Measurements from ENCODE around the gene GPR101. TPM values are rescaled to one million over a fixed set of nuclear protein-coding genes. Genes with fewer than 3 reads are reported as not detected.

GPR101 gene
- total RNA-seq, 1 experiment from 2014 or later, result not detected

DNA sequence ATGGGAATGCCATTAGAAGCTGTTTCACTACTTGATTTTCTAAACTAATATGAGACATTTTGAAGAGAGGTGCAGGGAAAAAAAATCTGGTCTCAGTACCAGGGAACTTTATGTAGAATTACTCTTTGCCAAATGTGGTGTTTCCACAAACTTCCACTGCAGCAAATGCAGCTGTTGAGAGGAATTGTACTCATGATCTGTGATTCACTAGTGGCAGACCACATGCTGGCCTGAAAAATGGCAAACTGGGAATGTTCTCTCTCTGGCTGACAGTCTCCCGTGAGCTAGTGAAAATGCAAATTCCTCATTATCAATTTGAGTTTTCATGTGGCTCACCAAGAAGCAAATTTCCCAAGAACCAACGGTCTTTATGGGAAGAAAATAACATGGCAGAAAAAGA, 37.8 kb upstream of the GPR101 start:
- no peaks in the 10 kb centered on the region for H3K9me3 ChIP-seq (ENCODE audit: insufficient read depth, low read depth)
- peaks cover 14% of the 10 kb centered on the region for H3K27me3 ChIP-seq (ENCODE audit: insufficient read depth, low read depth)
- no TSS peak for BruUV-seq (replicated peaks)
- no peak overlapping the region for H3K4me2 ChIP-seq
- TF ChIP-seq EZH2 (IDR thresholded peaks at IDR 0.05; ENCODE audit: low read depth), result no peak
- TF ChIP-seq, protein P1, sequence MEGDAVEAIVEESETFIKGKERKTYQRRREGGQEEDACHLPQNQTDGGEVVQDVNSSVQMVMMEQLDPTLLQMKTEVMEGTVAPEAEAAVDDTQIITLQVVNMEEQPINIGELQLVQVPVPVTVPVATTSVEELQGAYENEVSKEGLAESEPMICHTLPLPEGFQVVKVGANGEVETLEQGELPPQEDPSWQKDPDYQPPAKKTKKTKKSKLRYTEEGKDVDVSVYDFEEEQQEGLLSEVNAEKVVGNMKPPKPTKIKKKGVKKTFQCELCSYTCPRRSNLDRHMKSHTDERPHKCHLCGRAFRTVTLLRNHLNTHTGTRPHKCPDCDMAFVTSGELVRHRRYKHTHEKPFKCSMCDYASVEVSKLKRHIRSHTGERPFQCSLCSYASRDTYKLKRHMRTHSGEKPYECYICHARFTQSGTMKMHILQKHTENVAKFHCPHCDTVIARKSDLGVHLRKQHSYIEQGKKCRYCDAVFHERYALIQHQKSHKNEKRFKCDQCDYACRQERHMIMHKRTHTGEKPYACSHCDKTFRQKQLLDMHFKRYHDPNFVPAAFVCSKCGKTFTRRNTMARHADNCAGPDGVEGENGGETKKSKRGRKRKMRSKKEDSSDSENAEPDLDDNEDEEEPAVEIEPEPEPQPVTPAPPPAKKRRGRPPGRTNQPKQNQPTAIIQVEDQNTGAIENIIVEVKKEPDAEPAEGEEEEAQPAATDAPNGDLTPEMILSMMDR (conservative IDR thresholded peaks at IDR 0.05), result no peak
- H4K20me1 ChIP-seq (ENCODE audit: insufficient read depth), result no peaks in the 10 kb centered on the region
- H3K36me3 ChIP-seq (ENCODE audit: low read depth), result no peaks in the 10 kb centered on the region
- CTCF ChIA-PET, result no interaction called here
- POLR2A ChIA-PET (ENCODE audit: unreplicated experiment), result no interaction called here
- H3K4me1 ChIP-seq (replicated peaks; ENCODE audit: insufficient read depth), result no peaks in the 10 kb centered on the region
- intact Hi-C loops (cut with micrococcal nuclease; ENCODE audit: unreplicated experiment), result no loop called here
- H3K79me2 ChIP-seq (ENCODE audit: low read depth), result no peaks in the 10 kb centered on the region
- no peak overlapping the region for H3K27ac ChIP-seq
- no peaks in the 10 kb centered on the region for H3K9me2 ChIP-seq (ENCODE audit: insufficient read depth)
- no peaks in the 10 kb centered on the region for H3F3A ChIP-seq (ENCODE audit: insufficient read depth, low read depth)
- H3K4me3 ChIP-seq, result no peak overlapping the region
- DNase-seq, result no peak
- H2AFZ ChIP-seq, result no peak overlapping the region

DNA sequence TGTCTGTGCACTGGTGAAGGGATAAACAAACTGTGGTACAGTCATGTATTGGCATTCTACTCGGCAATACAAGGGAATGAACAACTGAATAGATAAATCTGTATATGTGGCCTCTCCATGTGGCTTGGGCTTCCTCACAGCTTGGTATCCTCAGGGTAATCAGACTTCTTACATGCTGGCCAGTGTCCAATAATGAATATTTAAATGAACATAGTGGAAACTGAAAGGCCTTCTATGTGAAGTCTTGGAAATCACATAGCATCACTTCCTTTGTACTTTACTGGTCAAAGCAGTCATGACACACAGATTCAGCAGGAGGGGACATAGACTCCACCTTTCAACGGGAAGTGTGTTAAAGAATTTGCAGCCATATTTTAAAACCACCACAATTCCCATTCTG, 33.4 kb upstream of the GPR101 start:
- no peaks in the 10 kb centered on the region for H3K9me2 ChIP-seq (ENCODE audit: insufficient read depth)
- intact Hi-C loops (cut with micrococcal nuclease; ENCODE audit: unreplicated experiment), result no loop called here
- H3K4me2 ChIP-seq, result no peak overlapping the region
- no peak overlapping the region for H2AFZ ChIP-seq
- DNase-seq, result no peak
- no peak overlapping the region for H3K27ac ChIP-seq
- H3F3A ChIP-seq (ENCODE audit: insufficient read depth, low read depth), result no peaks in the 10 kb centered on the region
- no TSS peak for BruUV-seq (replicated peaks)
- no peak overlapping the region for H3K4me3 ChIP-seq
- H3K36me3 ChIP-seq (ENCODE audit: low read depth), result no peaks in the 10 kb centered on the region
- no peaks in the 10 kb centered on the region for H3K9me3 ChIP-seq (ENCODE audit: insufficient read depth, low read depth)
- ChIA-PET CTCF (no interaction called here), POLR2A (ENCODE audit: unreplicated experiment) (no interaction called here)
- H3K79me2 ChIP-seq (ENCODE audit: low read depth), result no peaks in the 10 kb centered on the region
- H3K27me3 ChIP-seq (ENCODE audit: insufficient read depth, low read depth), result peaks cover 10% of the 10 kb centered on the region
- no peaks in the 10 kb centered on the region for H3K4me1 ChIP-seq (replicated peaks; ENCODE audit: insufficient read depth)
- no peaks in the 10 kb centered on the region for H4K20me1 ChIP-seq (ENCODE audit: insufficient read depth)
- TF ChIP-seq, protein P1 (conservative IDR thresholded peaks at IDR 0.05), result no peak
- no peak for TF ChIP-seq EZH2 (IDR thresholded peaks at IDR 0.05; ENCODE audit: low read depth)

DNA sequence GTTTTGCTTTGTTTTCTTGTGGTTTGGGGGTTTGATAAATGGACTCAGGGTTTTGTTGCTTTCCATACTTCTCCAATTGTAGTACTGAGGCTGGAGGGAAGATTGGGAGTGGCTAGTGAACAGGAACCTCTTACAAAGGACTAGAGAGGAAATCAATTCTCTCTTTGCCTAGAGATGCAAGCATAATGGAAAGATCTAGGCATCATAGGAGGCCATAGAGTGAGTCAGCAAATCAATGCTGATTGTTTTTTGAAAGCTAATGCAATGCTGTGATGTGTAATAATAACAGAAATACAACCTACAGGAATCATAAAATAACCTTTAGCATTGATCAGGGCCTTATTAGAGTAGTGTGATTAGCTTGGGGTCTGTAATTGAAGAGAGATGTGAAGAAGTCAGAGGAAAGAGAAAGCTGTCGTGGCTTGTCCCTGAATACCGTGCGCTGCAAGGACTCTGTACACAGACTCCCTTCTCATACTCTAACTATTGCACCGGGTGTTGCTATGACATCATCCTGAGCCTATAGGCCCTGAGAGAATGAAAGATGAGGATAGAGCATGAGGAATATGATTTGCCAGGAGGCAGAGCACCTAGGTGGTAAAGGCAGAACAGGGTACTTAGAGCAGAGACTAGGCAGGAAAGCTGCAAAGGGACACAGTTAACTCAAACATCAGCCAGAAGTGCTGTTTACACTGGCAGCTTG, 29.3 kb upstream of the GPR101 start:
- H4K20me1 ChIP-seq (ENCODE audit: insufficient read depth), result no peaks in the 10 kb centered on the region
- intact Hi-C loops (cut with micrococcal nuclease; ENCODE audit: unreplicated experiment), result no loop called here
- H3K9me2 ChIP-seq (ENCODE audit: insufficient read depth), result no peaks in the 10 kb centered on the region
- no peak for DNase-seq
- peaks cover 4% of the 10 kb centered on the region for H3K27me3 ChIP-seq (ENCODE audit: insufficient read depth, low read depth)
- ChIA-PET CTCF (no interaction called here), POLR2A (ENCODE audit: unreplicated experiment) (no interaction called here)
- TF ChIP-seq, protein P1 (conservative IDR thresholded peaks at IDR 0.05), result no peak
- no peak for TF ChIP-seq EZH2 (IDR thresholded peaks at IDR 0.05; ENCODE audit: low read depth)
- H3K79me2 ChIP-seq (ENCODE audit: low read depth), result no peaks in the 10 kb centered on the region
- H3K4me1 ChIP-seq (replicated peaks; ENCODE audit: insufficient read depth), result no peaks in the 10 kb centered on the region
- no peak overlapping the region for H3K4me3 ChIP-seq
- no peak overlapping the region for H3K4me2 ChIP-seq
- H3F3A ChIP-seq (ENCODE audit: insufficient read depth, low read depth), result no peaks in the 10 kb centered on the region
- H3K27ac ChIP-seq, result no peak overlapping the region
- H2AFZ ChIP-seq, result no peak overlapping the region
- no peaks in the 10 kb centered on the region for H3K36me3 ChIP-seq (ENCODE audit: low read depth)
- no TSS peak for BruUV-seq (replicated peaks)
- H3K9me3 ChIP-seq (ENCODE audit: insufficient read depth, low read depth), result no peaks in the 10 kb centered on the region
